Activated CD8-positive, alpha-beta memory T cell treated with anti-CD3 and anti-CD28 coated beads, Interleukin-2, amount 50 U/mL, for 1 hour (primary cell): ENCODE data around the gene RMI2.

Experiments used
- DNase-seq: peaks from one replicate; pipeline ENCODE4 v3.0.0-alpha.2; 2020; ENCODE audit errors: extremely low read depth

The RMI2 gene

DNA sequence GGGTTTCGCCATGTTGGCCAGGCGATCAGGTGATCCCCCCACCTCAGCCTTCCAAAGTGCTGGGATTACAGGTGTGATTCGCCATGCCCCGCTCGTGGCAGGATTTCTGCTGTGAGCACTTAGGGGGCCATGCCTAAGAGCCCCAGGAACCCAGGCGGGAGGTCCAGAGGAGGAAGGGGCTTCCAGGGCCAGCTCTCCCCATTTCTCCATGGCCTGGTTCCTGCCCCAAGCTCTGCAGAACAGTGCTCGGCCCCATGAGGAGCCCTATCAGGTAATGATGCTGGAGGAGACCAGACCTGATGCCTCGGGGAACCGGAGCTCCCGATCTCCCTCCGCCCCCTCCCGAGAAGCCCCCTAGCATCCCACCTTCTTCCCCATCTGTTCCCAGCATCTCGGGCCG is 53.6 kb downstream of the RMI2 start:
- no peak for DNase-seq

DNA sequence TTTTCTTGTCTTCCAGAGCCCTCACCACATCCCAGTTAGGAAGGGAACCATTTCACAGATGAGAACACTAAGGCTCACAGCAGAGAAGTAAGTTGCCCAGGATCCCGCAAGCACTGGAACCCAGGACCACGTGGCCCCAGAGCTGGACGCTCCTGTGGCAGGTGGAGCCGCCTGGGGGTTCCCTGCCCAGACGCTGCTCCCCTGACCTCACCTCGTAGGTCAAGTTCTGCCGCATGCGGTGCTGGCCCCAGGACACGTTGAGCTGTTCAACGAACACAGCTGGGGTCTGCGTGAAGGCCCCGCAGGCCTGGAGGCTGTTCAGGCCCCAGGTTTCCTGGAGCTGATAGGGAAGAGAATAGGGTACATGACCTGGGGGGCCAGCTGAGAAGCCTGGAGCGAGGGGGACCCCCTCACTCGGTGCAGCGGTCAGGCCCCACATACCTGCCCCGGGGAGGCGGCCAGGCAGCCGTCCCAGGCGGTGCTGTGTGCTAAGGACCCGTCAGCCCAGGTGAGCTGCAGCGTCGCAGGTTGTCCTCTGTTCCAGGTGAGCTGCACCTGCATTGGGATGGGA is 54.1 kb downstream of the RMI2 start:
- DNase-seq = no peak

DNA sequence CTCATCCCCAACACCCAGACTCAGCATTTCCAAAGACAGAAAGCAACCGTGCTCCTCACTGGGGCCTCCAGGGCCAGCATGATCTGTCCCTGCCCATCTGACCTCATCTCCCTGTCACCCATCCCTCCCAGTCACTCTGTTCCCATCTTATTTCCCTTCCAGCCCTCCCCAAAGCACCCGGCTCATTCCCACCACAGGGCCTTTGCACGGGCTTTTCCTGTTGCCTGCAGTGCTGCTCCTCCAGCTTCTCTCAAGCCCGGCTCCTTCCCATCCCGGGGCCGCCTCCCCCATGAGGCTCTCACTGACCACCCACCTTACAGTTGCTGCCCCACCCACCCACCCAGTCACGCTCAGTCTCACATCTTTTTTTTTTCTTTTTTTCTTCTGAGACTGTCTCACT is 54.8 kb downstream of the RMI2 start:
- DNase-seq = no peak
